ENCODE results near the gene OBP2A.
"Not testable (repeated sequence)": the region's sequence is repeated elsewhere in the genome, so short reads cannot be mapped to it uniquely, and the experiment has no call there.

Gene OBP2A

DNA sequence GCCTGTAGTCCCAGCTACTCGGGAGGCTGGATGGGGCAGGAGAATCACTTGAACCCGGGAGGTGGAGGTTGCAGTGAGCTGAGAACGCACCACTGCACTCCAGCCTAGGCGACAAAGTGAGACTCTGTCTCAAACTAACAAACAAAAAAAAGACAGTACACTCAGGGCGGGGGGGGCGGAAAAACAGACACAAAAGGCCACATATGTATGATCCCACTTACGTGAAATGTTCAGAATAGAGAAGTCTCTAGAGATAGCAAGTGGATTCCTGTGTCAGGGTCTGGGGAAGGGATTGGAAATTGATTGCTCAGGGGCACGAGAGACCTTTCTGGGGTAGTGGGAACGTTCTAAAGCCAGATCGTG lies 33.7 kb upstream of the OBP2A start:
- no peak for DNase-seq (ENCODE audit: low read depth)

DNA sequence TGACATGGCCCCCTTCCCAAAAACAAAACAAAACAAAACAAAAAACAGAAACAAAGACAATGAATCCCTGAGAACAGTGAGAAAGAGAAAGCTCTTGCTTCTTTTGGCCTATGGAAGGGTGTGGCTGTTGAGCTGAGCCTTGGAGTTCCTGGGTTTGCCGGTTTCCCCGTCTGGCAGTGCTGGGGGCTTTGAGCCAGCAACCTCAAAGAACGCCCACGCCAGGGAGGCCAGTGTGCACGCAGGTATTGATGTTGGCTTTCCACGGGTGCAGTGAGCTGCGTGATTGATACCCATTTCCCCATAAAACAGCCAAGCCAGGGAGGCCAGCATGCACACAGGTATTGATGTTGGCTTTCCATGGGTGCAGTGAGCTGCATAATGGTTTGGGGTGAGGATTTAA lies 33.0 kb upstream of the OBP2A start:
- no peak for DNase-seq (ENCODE audit: low read depth)

DNA sequence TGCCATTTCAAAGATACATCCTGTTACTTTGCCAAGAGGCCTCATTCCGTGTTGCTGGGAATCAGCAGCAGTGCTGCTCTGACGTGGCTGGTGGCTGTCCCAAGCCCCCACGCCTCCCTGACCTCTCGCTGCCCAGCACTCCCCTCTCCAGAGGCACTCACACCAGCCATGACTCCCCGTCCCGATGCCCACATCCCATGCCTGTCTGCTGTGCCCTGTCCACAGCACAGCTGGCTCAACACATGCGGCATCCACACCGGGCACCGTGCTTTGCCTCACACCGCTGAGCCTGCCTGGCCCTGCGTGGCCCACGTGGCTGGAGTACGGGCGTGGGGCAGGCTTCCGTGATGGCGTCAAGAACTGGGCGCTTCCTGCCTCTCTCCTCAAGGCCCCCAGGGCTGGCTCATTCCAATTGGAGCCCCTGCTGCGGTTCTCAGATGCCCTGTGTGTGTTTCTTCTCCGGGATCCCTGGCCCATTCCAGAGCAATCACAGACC lies 32.5 kb upstream of the OBP2A start:
- DNase-seq (ENCODE audit: low read depth), result no peak

DNA sequence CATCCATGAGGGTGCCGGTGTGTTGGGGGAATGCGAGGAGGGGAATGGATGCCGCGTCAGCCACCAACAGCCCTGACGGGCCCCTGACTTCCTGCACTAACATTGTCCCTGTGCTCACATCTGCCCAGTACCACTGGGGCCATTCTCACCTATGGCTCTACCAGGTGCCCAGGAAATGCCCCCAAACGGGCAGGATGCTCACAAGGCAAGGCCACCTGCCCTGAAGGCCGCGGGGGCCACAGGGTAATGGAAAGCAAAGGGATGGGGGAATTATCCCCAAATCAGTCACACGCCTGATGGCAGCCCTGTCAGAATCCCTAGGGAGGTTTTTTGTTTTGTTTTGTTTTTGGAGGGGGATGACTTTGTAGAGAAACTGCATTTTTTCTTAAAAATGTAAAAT lies 32.0 kb upstream of the OBP2A start:
- DNase-seq (ENCODE audit: low read depth), result not testable (repeated sequence)

DNA sequence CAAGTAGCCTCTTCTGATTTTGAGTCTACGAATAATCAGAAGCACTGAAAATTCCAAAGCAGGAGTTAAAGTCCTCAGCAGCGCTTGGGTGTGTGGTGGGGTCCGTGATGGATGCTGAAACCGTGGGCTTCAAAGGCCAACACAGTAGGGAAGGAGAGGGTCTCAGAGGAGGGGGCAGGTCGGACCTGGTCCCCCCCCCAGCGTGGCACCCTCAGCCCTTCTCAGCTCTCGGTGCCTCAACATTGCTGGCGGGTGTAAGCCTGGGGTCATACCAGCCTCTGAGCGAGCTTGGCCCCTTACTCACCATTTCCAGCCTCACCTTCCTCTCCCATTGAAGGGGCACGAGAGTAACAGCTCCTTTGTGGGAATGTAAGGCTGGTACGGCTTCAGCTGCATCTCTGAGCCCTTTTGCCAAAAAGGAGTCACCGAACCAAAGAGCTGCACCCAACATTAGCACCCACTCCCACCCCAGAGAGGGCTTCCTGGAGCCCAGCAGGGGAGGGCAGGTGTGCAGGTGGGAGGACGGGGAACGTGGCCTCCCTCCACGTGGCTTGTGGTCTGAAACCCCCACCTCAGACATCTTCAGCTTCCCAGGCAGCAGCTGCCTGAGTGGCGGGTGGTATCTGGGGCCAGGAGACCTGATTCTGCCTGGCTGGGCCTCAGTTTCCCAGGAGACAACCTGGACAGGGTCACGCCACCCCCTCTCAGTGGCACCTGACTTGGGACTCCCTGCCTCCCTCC lies 31.4 kb upstream of the OBP2A start:
- DNase-seq (ENCODE audit: low read depth), result no peak

DNA sequence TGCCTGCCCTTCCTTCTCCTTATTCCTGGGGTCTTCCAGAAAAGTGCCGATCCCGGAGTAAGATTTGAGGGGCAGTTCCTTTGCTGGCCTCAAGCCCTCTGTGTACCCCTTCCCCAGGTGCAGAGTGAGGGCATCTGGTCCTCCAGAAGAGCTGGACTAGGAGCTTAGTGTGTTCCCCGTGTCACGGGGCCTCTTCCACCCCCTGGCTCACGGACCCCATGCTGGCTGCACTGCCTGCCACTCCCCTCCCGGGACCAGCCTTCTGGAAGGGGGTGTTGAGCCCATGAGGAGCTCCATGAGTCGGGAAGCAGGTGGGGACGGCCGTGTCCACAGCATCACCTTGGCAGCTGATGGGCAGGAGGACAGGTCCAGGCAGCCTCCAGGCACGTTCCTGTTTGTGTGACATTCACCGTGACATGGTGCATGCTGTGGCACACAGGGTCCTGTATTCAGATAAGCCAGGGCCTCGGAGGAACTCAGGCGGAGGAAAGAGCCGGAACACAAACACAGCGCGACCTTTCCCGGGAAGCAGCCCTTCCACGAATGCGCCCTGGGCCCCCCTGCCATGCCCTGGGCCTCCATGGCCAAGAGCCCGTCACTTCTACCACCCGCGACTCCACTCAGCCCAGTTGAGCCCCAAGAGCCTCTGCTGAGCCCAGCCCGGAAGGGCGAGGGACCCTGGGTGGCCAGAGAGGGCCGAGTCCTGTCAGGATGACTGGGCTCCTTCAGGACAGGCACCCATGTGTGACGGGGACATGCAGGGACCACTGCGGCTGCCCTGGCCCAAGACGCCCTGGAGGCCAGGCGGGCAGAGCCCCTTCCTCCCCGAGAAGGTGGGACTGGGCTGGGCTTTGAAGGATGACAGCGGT lies 30.6 kb upstream of the OBP2A start:
- no peak for DNase-seq (ENCODE audit: low read depth)

DNA sequence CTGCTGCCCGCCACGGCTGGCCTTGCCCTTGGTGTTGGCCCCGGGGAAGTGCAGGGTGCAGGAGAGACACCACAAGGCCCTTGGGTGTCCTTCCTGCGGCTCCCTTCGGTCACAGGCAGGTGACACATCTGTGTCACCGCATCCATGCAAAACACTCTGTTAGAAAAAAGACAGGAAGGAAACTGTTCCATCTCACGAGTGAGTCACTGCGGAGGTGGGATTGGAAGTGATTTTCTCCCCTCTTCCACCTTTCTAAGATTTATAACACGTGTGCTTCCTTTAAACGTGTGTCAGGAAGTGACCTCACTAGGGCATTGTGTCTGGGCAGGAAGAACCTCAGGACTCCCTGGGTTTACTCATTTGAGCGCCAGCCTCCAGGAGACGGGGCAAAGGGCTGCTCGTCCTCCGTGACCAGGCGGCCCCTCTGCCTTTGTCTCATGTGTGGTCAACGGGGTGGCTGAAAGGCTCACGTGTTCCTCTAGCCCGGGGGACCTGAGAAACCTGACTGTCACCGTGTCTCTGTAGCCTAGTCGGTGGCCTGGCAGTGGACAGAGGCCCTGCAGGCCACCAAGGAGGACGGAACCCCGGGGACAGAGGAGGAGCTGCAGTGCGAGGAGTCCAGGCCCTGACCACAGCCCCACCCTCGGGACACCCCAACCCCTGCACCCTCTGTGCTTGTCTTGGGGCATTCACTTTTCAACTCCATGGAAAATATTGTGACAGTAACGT lies 29.6 kb upstream of the OBP2A start:
- no peak for DNase-seq (ENCODE audit: low read depth)

DNA sequence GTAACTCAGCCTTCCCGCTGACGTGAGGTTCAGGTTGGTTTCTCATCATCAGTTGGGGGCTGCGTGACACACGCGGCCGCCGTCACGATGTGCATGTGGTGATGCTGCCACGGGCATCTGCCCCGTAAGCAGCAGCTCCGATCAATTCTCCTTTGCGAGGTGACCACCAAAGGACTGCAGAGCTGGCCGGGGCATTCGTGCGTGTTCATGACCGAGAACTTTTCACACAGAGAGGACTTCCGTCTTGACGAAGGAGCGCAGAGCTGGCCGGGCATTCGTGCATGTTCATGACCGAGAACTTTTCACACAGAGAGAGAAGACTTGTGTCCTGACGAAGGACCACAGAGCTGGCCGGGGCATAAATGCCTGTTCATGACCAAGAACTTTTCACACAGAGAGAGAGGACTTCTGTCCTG lies 28.5 kb upstream of the OBP2A start:
- DNase-seq (ENCODE audit: low read depth), result no peak

DNA sequence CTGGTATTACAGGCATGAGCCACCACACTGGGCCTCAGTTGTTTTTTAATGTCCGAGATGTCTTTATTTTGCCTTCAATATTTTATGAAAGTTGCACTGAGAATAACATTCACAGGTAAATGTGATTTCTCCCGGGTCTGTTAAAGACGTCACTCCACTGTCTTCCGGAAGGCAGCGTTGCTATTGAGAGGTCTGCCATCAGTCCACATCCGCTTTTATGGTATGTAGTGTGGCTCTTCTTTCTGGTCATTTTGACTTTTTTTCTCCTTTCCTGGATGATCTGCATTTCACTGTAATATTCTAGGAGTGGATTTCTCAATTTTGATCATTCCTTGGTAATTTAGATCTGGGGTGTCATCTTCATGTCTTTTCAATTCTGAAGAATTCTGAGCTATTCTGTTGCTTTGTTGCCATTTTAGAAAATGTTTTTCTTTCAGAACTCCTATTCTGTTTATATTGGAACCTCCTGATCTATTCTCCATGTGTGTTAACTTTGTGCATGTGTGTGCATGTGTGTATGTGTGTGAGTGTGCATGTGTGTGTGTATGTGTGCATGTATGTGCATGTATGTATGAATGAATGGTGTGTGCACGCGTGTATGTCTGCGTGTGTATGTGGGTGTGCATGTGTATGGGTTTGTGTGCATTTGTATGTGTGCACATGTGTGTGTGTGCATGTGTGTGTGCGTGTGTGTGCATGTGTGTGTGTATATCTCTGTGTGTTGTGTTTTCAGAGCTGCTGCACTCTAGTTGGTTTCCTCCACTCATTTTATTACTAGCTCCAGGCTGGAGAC lies 26.6 kb upstream of the OBP2A start:
- DNase-seq (ENCODE audit: low read depth), result no peak

DNA sequence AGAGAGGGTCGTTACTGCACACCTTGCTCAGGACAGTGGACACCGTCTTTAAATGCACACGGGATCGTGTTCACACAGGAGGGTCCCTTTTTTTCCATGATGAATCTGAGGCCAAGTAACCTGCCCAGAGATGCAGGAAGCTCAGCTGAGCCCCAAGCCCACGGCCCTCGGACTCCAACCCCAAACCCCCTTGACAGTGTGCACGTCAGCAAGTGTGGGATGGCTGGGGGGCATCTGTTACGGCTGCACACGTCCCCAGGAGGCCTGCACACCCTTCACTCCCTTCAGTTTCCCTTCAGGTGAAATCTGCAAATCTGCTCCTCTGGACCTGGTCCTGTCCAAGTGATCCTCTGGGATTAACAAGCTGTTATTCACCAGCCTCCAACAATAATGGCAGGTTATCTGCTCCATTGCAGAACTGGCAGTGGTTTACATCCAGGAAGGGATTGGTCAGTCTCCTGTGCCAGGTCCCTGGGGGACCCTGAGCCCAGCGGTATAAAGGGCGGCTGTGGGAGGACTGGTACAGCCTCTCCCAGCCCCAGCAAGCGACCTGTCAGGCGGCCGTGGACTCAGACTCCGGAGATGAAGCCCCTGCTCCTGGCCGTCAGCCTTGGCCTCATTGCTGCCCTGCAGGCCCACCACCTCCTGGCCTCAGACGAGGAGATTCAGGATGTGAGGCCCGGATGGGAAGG lies 24.9 kb upstream of the OBP2A start, which contains the start of gene LCN1:
Gene LCN1, plus strand, starts transcription at position 525 of the 692 bp plus-strand sequence. Its CDS starts 58 bp downstream, at position 583.
- DNase-seq (ENCODE audit: low read depth), result no peak

DNA sequence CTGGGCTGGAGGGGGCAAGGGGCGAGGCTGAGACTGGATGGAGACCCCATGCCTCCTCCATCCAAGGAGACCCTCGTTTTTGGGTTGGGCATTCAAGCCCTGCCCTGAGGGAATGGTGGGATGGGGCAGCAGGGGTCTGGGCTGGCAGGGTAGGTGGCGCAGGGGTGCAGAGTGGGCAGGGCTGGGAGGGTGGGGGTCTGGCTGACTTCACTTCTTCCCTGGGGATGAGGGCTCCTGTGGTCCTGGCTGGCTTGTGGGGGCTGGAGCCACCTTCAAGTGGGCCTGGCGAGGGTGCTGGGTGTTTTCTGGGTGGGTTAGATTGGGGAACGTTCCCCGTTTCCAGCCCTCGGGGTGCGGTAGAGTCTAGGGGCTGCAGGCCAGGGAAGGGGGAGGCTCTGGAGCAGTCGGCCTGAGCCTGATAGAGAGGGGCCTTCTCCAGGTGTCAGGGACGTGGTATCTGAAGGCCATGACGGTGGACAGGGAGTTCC lies 24.3 kb upstream of the OBP2A start:
- DNase-seq (ENCODE audit: low read depth), result no peak

DNA sequence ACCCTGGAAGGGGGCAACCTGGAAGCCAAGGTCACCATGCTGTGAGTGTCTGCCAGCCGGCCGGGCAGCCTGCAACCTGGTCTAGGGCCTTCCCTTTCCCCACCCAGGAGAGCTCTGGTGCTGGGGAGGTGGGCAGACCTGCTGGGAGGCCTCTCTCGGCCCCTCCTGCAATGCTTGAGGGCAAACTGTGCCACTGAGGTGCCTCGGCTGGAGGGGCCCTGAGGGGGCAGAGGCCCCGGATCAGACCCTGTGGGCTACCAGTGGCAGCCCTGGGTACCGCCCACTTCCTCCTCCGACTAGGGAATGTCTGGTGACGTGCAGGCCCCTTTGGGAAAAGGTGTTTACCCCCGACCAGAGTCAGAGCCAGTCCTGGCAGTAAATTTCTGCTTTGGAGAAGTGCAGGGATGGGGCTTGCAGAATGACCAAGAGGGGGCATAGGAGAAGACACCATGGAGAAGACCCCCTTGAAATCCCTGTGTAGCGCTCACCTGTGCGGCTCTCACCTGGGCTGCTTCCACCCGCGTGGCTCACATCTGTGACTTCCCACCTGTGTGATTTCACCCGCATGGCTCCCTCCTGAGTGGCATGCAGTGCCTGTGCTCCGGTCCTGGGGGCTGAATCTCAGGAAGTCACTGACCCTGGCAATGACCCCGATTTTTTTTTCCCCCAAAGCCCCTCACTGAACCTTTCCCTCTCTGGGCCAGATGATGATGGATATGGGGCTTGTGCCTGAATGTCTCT lies 23.6 kb upstream of the OBP2A start:
- no peak for DNase-seq (ENCODE audit: low read depth)

DNA sequence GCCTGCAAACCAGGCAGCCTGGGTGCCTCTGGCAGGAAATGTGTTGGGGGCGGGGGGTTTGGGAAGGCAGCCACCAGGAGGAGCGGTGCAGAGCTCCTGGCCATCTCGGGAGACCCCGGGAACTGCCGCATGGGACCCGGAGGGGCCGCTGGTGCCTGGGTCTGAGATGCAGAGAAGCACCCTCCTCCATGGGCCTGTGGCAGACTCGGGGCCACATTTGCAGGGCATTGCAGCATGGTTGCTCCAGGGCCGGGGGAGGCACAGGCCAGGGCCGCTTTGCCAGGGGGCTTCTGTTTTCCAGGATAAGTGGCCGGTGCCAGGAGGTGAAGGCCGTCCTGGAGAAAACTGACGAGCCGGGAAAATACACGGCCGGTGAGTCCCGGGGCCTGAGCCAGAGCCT lies 23.0 kb upstream of the OBP2A start:
- no peak for DNase-seq (ENCODE audit: low read depth)

DNA sequence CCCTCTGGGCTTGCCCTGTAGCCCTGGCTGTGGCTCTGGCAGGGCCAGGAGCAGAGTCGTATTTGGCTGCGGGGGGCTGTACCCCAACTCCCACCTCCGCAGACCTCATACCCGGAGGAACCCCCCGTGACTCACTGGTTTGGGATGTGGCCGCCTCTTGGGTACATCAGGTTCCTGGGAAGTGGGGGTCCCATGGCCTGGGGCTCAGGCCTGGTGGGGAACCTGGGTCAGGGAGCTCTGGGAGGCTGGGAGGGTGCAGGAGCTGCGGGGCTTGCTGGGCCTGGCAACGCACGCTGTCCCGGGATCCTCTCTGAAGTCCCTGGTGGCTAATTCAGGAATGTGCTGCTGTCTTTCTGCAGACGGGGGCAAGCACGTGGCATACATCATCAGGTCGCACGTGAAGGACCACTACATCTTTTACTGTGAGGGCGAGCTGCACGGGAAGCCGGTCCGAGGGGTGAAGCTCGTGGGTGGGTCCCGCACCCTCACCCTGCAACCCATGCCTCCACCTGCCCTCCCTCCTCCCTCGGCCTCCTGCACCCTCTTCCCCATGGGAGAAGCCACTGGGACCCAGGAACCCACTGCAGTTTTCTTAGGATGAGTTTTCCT lies 22.3 kb upstream of the OBP2A start:
- DNase-seq (ENCODE audit: low read depth), result no peak

DNA sequence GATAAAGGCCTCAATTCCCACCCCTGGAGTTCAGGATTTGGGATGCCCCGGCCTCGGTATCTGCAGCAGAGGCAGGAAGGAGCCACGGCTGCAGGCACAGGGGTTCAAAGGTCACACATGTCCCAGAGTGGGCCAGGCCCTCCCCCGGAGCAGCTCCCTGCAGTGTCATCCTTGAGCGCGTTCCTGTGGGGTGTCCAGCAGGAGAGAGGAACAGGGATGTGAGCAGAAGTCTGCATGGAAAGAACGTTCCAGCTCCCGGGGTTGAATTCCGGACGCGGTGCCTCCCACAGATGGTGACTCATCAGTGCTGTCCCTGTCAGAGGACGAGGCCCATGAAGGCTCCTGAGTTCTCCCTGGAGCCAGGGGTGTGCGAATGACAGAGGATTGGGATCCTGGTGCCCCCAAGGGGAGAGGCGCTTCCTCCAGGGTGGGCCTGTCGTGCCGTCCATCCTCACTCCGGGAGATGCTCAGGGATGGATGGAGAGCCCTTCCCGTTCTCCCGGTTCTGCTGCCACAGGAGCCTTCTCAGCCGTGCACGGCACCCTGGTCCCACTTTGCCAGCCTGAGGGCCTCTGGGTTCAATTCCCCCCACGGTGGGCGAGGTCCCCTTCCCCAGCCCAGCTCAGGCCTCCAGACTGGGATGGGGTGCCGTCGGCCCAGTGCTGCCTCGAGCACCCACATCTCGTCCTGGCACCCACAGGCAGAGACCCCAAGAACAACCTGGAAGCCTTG lies 21.6 kb upstream of the OBP2A start:
- no peak for DNase-seq (ENCODE audit: low read depth)

DNA sequence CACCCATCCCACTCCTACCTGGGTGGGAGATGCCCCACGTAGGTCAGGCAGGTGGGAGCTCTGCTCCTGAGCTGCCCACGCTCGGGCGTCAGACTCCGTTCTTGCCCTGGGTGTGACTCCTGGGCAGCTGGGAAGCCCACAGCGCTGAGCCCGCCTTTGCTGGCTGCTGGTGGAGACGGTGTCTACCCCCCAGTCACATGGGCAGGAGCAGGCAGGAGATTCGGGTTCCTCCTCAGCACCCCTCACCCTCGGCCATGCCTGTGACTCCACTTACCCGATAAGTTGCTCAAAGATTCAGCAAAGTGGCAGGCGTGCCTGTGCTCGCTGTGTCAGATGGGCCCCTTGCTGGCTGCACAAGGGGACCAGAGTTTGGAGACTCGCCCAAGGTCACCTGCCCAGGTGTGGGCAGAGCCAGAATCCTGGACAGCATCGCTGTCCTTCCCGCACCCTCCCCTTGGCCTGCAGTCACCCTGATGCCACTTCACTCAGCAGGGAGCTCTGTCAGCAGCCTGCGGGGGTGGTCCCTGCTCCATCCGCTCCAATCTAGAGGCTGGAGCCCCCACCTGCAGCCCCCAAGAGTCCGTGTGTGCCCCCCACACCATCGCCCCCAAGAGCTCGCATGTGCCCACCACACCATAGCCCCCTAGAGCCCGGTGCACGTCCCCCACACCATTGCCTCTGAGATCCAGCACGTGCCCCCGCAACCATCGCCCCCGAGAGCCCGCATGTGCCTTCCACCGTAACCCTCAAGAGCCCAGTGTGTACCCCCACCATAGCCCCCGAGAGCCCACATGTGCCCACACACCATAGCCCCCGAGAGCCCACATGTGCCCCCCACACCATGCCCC lies 20.5 kb upstream of the OBP2A start:
- no peak for DNase-seq (ENCODE audit: low read depth)

DNA sequence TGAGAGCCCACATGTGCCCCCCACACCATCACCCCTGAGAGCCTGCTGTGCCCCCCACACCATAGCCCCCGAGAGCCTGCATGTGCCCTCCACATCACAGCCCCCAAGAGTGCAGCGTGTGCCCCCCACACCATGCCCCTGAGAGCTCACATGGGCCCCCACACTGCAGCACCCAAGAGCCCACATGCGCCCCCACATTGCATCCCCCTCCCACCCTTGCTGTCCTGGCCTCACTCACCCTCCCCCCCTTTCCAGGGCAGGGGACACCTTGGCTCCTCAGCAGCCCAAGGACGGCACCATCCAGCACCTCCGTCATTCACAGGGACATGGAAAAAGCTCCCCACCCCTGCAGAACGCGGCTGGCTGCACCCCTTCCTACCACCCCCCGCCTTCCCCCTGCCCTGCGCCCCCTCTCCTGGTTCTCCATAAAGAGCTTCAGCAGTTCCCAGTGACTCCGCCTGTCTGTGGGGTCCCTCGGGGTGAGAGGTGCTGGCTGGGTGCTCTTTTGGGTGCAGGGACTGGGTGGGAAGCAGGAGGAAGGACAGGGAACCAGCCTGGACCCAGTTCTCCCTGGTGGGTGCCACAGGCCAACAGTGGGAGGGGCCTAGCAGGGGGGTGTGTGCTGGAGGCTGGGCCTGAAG lies 19.7 kb upstream of the OBP2A start:
- DNase-seq (ENCODE audit: low read depth), result no peak

All from activated T-cell treated with anti-CD3 and anti-CD28 coated beads for 24 hours (primary cell).